WTC11 (cell line): ENCODE results near the gene PPM1N. TPM values are rescaled to one million over a fixed set of nuclear protein-coding genes. Genes with fewer than 3 reads are reported as not detected.

Experiments
- ATF1 ChIP-seq: sonication (generic); formaldehyde crosslinking; IDR thresholded peaks from 2 replicates; pipeline ENCODE4 v1.8.1; 2023; ENCODE audit warnings: mild to moderate bottlenecking, moderate library complexity, missing genetic modification reagents
- CBFB ChIP-seq: sonication (generic); formaldehyde crosslinking; IDR thresholded peaks from 2 replicates; pipeline ENCODE4 v1.8.1; 2022; ENCODE audit warnings: mild to moderate bottlenecking, low read depth, missing genetic modification reagents
- CREB1 ChIP-seq: sonication (generic); formaldehyde crosslinking; IDR thresholded peaks from 2 replicates; pipeline ENCODE4 v1.8.0; 2023; ENCODE audit warnings: mild to moderate bottlenecking, missing genetic modification reagents
- CREM ChIP-seq: sonication (generic); formaldehyde crosslinking; IDR thresholded peaks from 2 replicates; pipeline ENCODE4 v1.8.1; 2022; ENCODE audit warnings: mild to moderate bottlenecking, missing genetic modification reagents, moderate library complexity
- FOXJ3 ChIP-seq: sonication (generic); formaldehyde crosslinking; IDR thresholded peaks from 2 replicates; pipeline ENCODE4 v1.9.0; 2021; ENCODE audit warnings: missing genetic modification reagents, mild to moderate bottlenecking, borderline replicate concordance
- FOXK1 ChIP-seq: sonication (generic); formaldehyde crosslinking; IDR thresholded peaks from 2 replicates; pipeline ENCODE4 v1.8.0; 2022; ENCODE audit warnings: mild to moderate bottlenecking, moderate library complexity, missing genetic modification reagents
- GTF2I ChIP-seq: fragments of 250-450 bp; sonication (Bioruptor Pico); conservative IDR thresholded peaks from 2 replicates; pipeline ENCODE4 v1.4.0; 2021; ENCODE audit warnings: mild to moderate bottlenecking
- KAT7 ChIP-seq: sonication (generic); formaldehyde crosslinking; IDR thresholded peaks from 2 replicates; pipeline ENCODE4 v1.8.1; 2023; ENCODE audit warnings: missing genetic modification reagents, mild to moderate bottlenecking, borderline replicate concordance
- NFE2L1 ChIP-seq: sonication (generic); formaldehyde crosslinking; IDR thresholded peaks from 2 replicates; pipeline ENCODE4 v1.8.1; 2023; ENCODE audit warnings: missing genetic modification reagents
- SOX15 ChIP-seq: fragments of 250-450 bp; sonication (Bioruptor Pico); IDR thresholded peaks from 2 replicates; pipeline ENCODE4 v1.9.0; 2021; ENCODE audit warnings: mild to moderate bottlenecking
- SP1 ChIP-seq: sonication (generic); formaldehyde crosslinking; conservative IDR thresholded peaks from 2 replicates; pipeline ENCODE4 v1.8.1; 2022; ENCODE audit warnings: missing genetic modification reagents
- ZNF416 ChIP-seq: fragments of 250-450 bp; sonication (Bioruptor Pico); IDR thresholded peaks from 2 replicates; pipeline ENCODE4 v1.9.0; 2021; ENCODE audit warnings: mild to moderate bottlenecking, inconsistent platforms
- total RNA-seq: library from RNA; stranded (reverse); gene quantifications from 3 replicates; pipeline ENCODE4 v1.2.3, GENCODE V29; 2021
- TF ChIP-seq, protein P1 (sequence below): sonication (generic); formaldehyde crosslinking; IDR thresholded peaks from 2 replicates; pipeline ENCODE4 v1.8.0; 2023; ENCODE audit warnings: missing genetic modification reagents, mild to moderate bottlenecking, borderline replicate concordance
- TF ChIP-seq, protein P2 (sequence below): sonication (generic); formaldehyde crosslinking; IDR thresholded peaks from 2 replicates; pipeline ENCODE4 v1.8.1; 2023; ENCODE audit warnings: mild to moderate bottlenecking, moderate library complexity, missing genetic modification reagents
- TF ChIP-seq, protein P3 (sequence below): sonication (generic); formaldehyde crosslinking; IDR thresholded peaks from 2 replicates; pipeline ENCODE4 v1.8.1; 2023; ENCODE audit warnings: mild to moderate bottlenecking, missing genetic modification reagents, moderate library complexity
- TF ChIP-seq, protein P4 (sequence below): sonication (generic); formaldehyde crosslinking; IDR thresholded peaks from 2 replicates; pipeline ENCODE4 v1.8.0; 2023; ENCODE audit warnings: mild to moderate bottlenecking, missing genetic modification reagents
- TF ChIP-seq, protein P5 (sequence below): sonication (generic); formaldehyde crosslinking; IDR thresholded peaks from 2 replicates; pipeline ENCODE4 v1.8.1; 2023; ENCODE audit warnings: mild to moderate bottlenecking, missing genetic modification reagents
- TF ChIP-seq, protein P6 (sequence below): sonication (generic); formaldehyde crosslinking; IDR thresholded peaks from 2 replicates; pipeline ENCODE4 v1.8.0; 2022; ENCODE audit warnings: mild to moderate bottlenecking, missing genetic modification reagents
- TF ChIP-seq, protein P7 (sequence below): sonication (generic); formaldehyde crosslinking; IDR thresholded peaks from 2 replicates; pipeline ENCODE4 v1.8.0; 2022; ENCODE audit warnings: mild to moderate bottlenecking, missing genetic modification reagents
- TF ChIP-seq, protein P8 (sequence below): fragments of 250-450 bp; sonication (Bioruptor Pico); IDR thresholded peaks from 2 replicates; pipeline ENCODE4 v1.9.0; 2021; ENCODE audit warnings: mild to moderate bottlenecking, borderline replicate concordance

The PPM1N gene
- total RNA-seq, 1 experiment from 2014 or later, result 10.3 TPM

DNA sequence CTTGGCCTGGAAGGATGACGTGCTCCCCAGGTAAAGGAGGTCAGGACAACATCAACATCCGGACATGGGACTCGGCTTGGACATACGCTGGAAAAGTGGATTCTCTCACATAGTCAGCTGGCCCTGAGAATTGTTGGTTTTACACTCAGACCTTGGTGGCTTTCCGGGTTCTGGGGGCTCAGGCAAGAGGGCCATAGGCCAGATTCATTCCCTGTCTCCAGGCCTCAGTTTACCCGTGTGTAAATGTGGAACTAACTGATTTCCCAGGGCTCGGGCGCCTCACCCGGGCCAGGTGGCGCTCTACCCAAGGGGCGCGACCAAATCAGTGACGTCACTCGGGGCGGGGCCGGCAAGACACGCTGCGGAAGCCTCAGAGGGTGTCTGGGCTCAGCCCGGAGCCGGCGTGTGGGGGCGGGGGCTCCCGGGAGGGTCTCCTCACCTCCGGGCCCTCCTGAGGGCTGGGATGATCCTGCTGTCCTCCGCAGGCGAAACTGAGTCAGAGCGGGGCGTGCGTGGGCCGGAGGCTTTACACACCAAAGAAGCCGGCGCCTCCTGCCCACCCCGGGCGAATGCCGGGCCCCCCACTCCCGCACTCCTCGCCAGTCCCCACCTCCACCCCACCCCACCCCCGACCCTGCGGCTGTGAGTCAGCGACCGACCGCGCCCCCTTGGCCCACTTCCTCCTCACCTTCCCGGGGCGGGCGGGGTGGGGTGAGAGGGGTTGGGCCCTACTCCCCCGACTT is 8.2 kb downstream of the PPM1N start (continued):
- TF ChIP-seq, protein P1, sequence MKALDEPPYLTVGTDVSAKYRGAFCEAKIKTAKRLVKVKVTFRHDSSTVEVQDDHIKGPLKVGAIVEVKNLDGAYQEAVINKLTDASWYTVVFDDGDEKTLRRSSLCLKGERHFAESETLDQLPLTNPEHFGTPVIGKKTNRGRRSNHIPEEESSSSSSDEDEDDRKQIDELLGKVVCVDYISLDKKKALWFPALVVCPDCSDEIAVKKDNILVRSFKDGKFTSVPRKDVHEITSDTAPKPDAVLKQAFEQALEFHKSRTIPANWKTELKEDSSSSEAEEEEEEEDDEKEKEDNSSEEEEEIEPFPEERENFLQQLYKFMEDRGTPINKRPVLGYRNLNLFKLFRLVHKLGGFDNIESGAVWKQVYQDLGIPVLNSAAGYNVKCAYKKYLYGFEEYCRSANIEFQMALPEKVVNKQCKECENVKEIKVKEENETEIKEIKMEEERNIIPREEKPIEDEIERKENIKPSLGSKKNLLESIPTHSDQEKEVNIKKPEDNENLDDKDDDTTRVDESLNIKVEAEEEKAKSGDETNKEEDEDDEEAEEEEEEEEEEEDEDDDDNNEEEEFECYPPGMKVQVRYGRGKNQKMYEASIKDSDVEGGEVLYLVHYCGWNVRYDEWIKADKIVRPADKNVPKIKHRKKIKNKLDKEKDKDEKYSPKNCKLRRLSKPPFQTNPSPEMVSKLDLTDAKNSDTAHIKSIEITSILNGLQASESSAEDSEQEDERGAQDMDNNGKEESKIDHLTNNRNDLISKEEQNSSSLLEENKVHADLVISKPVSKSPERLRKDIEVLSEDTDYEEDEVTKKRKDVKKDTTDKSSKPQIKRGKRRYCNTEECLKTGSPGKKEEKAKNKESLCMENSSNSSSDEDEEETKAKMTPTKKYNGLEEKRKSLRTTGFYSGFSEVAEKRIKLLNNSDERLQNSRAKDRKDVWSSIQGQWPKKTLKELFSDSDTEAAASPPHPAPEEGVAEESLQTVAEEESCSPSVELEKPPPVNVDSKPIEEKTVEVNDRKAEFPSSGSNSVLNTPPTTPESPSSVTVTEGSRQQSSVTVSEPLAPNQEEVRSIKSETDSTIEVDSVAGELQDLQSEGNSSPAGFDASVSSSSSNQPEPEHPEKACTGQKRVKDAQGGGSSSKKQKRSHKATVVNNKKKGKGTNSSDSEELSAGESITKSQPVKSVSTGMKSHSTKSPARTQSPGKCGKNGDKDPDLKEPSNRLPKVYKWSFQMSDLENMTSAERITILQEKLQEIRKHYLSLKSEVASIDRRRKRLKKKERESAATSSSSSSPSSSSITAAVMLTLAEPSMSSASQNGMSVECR (CRISPR knock-in tag), result no peak
- TF ChIP-seq NFE2L1 (no peak), ATF1 (CRISPR knock-in tag) (no peak), CREB1 (CRISPR knock-in tag) (no peak), CBFB (CRISPR knock-in tag) (no peak), SP1 (CRISPR knock-in tag) (peak; percentile 93), SOX15 (no peak), GTF2I (CRISPR knock-in tag) (0 out of 2 replicates have a peak, but pooled peaks have one; percentile 22), FOXK1 (CRISPR knock-in tag) (peak; percentile 74; the same call in 1 of the 2 replicates), KAT7 (CRISPR knock-in tag) (no peak), FOXJ3 (CRISPR knock-in tag) (no peak), CREM (CRISPR knock-in tag) (peak; percentile 83; the same call in 1 of the 2 replicates), ZNF416 (CRISPR knock-in tag) (0 out of 2 replicates have a peak, but pooled peaks have one; percentile 6)
- TF ChIP-seq, protein P2, sequence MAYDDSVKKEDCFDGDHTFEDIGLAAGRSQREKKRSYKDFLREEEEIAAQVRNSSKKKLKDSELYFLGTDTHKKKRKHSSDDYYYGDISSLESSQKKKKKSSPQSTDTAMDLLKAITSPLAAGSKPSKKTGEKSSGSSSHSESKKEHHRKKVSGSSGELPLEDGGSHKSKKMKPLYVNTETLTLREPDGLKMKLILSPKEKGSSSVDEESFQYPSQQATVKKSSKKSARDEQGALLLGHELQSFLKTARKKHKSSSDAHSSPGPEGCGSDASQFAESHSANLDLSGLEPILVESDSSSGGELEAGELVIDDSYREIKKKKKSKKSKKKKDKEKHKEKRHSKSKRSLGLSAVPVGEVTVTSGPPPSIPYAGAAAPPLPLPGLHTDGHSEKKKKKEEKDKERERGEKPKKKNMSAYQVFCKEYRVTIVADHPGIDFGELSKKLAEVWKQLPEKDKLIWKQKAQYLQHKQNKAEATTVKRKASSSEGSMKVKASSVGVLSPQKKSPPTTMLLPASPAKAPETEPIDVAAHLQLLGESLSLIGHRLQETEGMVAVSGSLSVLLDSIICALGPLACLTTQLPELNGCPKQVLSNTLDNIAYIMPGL (CRISPR knock-in tag), result peak; percentile 84
- TF ChIP-seq, protein P3, sequence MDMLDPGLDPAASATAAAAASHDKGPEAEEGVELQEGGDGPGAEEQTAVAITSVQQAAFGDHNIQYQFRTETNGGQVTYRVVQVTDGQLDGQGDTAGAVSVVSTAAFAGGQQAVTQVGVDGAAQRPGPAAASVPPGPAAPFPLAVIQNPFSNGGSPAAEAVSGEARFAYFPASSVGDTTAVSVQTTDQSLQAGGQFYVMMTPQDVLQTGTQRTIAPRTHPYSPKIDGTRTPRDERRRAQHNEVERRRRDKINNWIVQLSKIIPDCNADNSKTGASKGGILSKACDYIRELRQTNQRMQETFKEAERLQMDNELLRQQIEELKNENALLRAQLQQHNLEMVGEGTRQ, result peak; percentile 73
- TF ChIP-seq, protein P4, sequence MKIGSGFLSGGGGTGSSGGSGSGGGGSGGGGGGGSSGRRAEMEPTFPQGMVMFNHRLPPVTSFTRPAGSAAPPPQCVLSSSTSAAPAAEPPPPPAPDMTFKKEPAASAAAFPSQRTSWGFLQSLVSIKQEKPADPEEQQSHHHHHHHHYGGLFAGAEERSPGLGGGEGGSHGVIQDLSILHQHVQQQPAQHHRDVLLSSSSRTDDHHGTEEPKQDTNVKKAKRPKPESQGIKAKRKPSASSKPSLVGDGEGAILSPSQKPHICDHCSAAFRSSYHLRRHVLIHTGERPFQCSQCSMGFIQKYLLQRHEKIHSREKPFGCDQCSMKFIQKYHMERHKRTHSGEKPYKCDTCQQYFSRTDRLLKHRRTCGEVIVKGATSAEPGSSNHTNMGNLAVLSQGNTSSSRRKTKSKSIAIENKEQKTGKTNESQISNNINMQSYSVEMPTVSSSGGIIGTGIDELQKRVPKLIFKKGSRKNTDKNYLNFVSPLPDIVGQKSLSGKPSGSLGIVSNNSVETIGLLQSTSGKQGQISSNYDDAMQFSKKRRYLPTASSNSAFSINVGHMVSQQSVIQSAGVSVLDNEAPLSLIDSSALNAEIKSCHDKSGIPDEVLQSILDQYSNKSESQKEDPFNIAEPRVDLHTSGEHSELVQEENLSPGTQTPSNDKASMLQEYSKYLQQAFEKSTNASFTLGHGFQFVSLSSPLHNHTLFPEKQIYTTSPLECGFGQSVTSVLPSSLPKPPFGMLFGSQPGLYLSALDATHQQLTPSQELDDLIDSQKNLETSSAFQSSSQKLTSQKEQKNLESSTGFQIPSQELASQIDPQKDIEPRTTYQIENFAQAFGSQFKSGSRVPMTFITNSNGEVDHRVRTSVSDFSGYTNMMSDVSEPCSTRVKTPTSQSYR (CRISPR knock-in tag), result no peak
- TF ChIP-seq, protein P5, sequence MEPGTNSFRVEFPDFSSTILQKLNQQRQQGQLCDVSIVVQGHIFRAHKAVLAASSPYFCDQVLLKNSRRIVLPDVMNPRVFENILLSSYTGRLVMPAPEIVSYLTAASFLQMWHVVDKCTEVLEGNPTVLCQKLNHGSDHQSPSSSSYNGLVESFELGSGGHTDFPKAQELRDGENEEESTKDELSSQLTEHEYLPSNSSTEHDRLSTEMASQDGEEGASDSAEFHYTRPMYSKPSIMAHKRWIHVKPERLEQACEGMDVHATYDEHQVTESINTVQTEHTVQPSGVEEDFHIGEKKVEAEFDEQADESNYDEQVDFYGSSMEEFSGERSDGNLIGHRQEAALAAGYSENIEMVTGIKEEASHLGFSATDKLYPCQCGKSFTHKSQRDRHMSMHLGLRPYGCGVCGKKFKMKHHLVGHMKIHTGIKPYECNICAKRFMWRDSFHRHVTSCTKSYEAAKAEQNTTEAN, result no peak
- TF ChIP-seq, protein P6, sequence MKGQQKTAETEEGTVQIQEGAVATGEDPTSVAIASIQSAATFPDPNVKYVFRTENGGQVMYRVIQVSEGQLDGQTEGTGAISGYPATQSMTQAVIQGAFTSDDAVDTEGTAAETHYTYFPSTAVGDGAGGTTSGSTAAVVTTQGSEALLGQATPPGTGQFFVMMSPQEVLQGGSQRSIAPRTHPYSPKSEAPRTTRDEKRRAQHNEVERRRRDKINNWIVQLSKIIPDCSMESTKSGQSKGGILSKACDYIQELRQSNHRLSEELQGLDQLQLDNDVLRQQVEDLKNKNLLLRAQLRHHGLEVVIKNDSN (CRISPR knock-in tag), result peak; percentile 73
- TF ChIP-seq, protein P7, sequence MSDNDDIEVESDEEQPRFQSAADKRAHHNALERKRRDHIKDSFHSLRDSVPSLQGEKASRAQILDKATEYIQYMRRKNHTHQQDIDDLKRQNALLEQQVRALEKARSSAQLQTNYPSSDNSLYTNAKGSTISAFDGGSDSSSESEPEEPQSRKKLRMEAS (CRISPR knock-in tag), result peak; percentile 19; the same call in 1 of the 2 replicates
- TF ChIP-seq, protein P8, sequence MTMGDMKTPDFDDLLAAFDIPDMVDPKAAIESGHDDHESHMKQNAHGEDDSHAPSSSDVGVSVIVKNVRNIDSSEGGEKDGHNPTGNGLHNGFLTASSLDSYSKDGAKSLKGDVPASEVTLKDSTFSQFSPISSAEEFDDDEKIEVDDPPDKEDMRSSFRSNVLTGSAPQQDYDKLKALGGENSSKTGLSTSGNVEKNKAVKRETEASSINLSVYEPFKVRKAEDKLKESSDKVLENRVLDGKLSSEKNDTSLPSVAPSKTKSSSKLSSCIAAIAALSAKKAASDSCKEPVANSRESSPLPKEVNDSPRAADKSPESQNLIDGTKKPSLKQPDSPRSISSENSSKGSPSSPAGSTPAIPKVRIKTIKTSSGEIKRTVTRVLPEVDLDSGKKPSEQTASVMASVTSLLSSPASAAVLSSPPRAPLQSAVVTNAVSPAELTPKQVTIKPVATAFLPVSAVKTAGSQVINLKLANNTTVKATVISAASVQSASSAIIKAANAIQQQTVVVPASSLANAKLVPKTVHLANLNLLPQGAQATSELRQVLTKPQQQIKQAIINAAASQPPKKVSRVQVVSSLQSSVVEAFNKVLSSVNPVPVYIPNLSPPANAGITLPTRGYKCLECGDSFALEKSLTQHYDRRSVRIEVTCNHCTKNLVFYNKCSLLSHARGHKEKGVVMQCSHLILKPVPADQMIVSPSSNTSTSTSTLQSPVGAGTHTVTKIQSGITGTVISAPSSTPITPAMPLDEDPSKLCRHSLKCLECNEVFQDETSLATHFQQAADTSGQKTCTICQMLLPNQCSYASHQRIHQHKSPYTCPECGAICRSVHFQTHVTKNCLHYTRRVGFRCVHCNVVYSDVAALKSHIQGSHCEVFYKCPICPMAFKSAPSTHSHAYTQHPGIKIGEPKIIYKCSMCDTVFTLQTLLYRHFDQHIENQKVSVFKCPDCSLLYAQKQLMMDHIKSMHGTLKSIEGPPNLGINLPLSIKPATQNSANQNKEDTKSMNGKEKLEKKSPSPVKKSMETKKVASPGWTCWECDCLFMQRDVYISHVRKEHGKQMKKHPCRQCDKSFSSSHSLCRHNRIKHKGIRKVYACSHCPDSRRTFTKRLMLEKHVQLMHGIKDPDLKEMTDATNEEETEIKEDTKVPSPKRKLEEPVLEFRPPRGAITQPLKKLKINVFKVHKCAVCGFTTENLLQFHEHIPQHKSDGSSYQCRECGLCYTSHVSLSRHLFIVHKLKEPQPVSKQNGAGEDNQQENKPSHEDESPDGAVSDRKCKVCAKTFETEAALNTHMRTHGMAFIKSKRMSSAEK (CRISPR knock-in tag), result no peak
- TF ChIP-seq, all 79 proteins: peak for 11
